Skin epidermis (tissue), 12 donors: ENCODE data around the gene PDE3A.

Experiments used
- H3K27ac ChIP-seq, 21 experiments: fragments of 200-600 bp; sonication (generic) in 11 of 21; one replicate each; pipeline ENCODE4 v1.5.0; 2020; ENCODE audit warnings: mild to moderate bottlenecking in 3 of 21, inconsistent platforms in 2 of 21, moderate library complexity in 2 of 21
- H3K4me3 ChIP-seq, 7 experiments: fragments of 200-600 bp; sonication (generic) in 2 of 7; one replicate each; pipeline ENCODE4 v1.5.0; 2020; ENCODE audit warnings: inconsistent platforms in 2 of 7, mild to moderate bottlenecking in 2 of 7, moderate library complexity in 1 of 7

The PDE3A gene

GRCh38 chr12:20448781-20449180, 80.4 kb downstream of the PDE3A start:
- no peak overlapping the region for H3K27ac ChIP-seq
- H3K4me3 ChIP-seq, result no peak overlapping the region

GRCh38 chr12:20450591-20451180, 82.3 kb downstream of the PDE3A start:
- Histone ChIP-seq H3K4me3 (no peak overlapping the region), H3K27ac (no peak overlapping the region)

GRCh38 chr12:20451761-20452160, 83.4 kb downstream of the PDE3A start:
- H3K27ac ChIP-seq, result no peak overlapping the region

GRCh38 chr12:20452496-20453010, 84.2 kb downstream of the PDE3A start:
- Histone ChIP-seq H3K27ac (no peak overlapping the region), H3K4me3 (no peak overlapping the region)

More at GRCh38 chr12:20451761-20452160, 83.4 kb downstream of the PDE3A start:
- no peak overlapping the region for H3K4me3 ChIP-seq

GRCh38 chr12:20453756-20454310, 85.5 kb downstream of the PDE3A start:
- Histone ChIP-seq H3K4me3 (no peak overlapping the region), H3K27ac (no peak overlapping the region)

GRCh38 chr12:20455001-20455706, 86.8 kb downstream of the PDE3A start:
- H3K4me3 ChIP-seq, result no peak overlapping the region
- H3K27ac ChIP-seq, result no peak overlapping the region

GRCh38 chr12:20457582-20457981, 89.2 kb downstream of the PDE3A start:
- Histone ChIP-seq H3K4me3 (no peak overlapping the region), H3K27ac (no peak overlapping the region)

- Histone ChIP-seq H3K27ac (no peak overlapping the region), H3K4me3 (no peak overlapping the region)
These were observed 89.7 kb downstream of the PDE3A start for GRCh38 chr12:20458011-20458410.

- Histone ChIP-seq H3K27ac (no peak overlapping the region), H3K4me3 (no peak overlapping the region)
These were observed 91.6 kb downstream of the PDE3A start for GRCh38 chr12:20459920-20460319.

- H3K27ac ChIP-seq, result no peak overlapping the region
These were observed 92.6 kb downstream of the PDE3A start for GRCh38 chr12:20460956-20461355.

GRCh38 chr12:20463913-20464524, 95.7 kb downstream of the PDE3A start:
- no peak overlapping the region for H3K27ac ChIP-seq
- no peak overlapping the region for H3K4me3 ChIP-seq

More at GRCh38 chr12:20460956-20461355, 92.6 kb downstream of the PDE3A start:
- H3K4me3 ChIP-seq, result no peak overlapping the region

- Histone ChIP-seq H3K4me3 (no peak overlapping the region), H3K27ac (no peak overlapping the region)
These were observed 101.0 kb downstream of the PDE3A start for GRCh38 chr12:20469300-20469699.

GRCh38 chr12:20469756-20470155, 101.4 kb downstream of the PDE3A start:
- Histone ChIP-seq H3K4me3 (no peak overlapping the region), H3K27ac (no peak overlapping the region)

GRCh38 chr12:20472102-20472782, 103.9 kb downstream of the PDE3A start:
- H3K4me3 ChIP-seq, result no peak overlapping the region
- H3K27ac ChIP-seq, result no peak overlapping the region

GRCh38 chr12:20473133-20473532, 104.8 kb downstream of the PDE3A start:
- Histone ChIP-seq H3K4me3 (no peak overlapping the region), H3K27ac (no peak overlapping the region)

- no peak overlapping the region for H3K27ac ChIP-seq
- H3K4me3 ChIP-seq, result no peak overlapping the region
These were observed 105.7 kb downstream of the PDE3A start for GRCh38 chr12:20474016-20474415.

- no peak overlapping the region for H3K4me3 ChIP-seq
- H3K27ac ChIP-seq, result no peak overlapping the region
These were observed 106.1 kb downstream of the PDE3A start for GRCh38 chr12:20474443-20474842.

GRCh38 chr12:20475542-20475941, 107.2 kb downstream of the PDE3A start:
- H3K4me3 ChIP-seq, result no peak overlapping the region
- no peak overlapping the region for H3K27ac ChIP-seq

- H3K4me3 ChIP-seq, result no peak overlapping the region
- no peak overlapping the region for H3K27ac ChIP-seq
These were observed 108.2 kb downstream of the PDE3A start for GRCh38 chr12:20476551-20476950.

GRCh38 chr12:20477255-20477654, 108.9 kb downstream of the PDE3A start:
- H3K4me3 ChIP-seq, result no peak overlapping the region
- H3K27ac ChIP-seq, result no peak overlapping the region
